Measurements from ENCODE around the gene NTM. TPM values are rescaled to one million over a fixed set of nuclear protein-coding genes. Genes with fewer than 3 reads are reported as not detected.

NTM gene
- total and polyA plus RNA-seq, 9 donors: 0.16 to 8.5 (median 0.55) TPM; not detected in 3

DNA sequence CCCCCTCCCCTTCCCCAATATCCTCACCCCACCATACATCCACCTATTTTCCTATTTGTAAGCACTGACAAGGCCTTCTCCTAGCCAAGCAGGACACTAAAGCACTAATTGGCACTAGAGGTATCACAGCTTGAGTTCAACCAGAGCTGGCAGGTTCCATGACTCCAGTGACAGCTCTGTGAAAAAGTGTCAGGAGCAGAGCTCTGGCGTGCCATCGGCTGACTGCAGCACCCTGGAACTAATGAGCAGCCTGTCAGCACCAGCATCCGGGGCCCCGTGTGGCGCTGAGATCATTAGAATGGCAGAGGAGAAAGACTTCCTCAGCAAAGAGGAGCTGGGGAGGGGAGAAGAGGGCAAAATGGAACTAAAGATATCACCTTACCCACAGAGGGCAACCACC is 847.4 kb downstream of the NTM start:
- no peak for DNase-seq
- Histone ChIP-seq H3K9me3 (no peaks in the 10 kb centered on the region), H3K4me1 (ENCODE audit: insufficient read depth) (no peaks in the 10 kb centered on the region), H3K36me3 (no peaks in the 10 kb centered on the region), H3K27me3 (no peaks in the 10 kb centered on the region), H3K4me3 (no peak overlapping the region), H3K27ac (no peak overlapping the region)
- 82 to 88% (median 86%) methylated on average over 5 of the region's 5 CpGs for WGBS, 3 donors
- intact Hi-C loops (cut with DNase I): no loop called here
- TF ChIP-seq EP300 (IDR thresholded peaks at IDR 0.05) (no peak), POLR2A (IDR thresholded peaks at IDR 0.05) (no peak)
- TF ChIP-seq, protein P1, sequence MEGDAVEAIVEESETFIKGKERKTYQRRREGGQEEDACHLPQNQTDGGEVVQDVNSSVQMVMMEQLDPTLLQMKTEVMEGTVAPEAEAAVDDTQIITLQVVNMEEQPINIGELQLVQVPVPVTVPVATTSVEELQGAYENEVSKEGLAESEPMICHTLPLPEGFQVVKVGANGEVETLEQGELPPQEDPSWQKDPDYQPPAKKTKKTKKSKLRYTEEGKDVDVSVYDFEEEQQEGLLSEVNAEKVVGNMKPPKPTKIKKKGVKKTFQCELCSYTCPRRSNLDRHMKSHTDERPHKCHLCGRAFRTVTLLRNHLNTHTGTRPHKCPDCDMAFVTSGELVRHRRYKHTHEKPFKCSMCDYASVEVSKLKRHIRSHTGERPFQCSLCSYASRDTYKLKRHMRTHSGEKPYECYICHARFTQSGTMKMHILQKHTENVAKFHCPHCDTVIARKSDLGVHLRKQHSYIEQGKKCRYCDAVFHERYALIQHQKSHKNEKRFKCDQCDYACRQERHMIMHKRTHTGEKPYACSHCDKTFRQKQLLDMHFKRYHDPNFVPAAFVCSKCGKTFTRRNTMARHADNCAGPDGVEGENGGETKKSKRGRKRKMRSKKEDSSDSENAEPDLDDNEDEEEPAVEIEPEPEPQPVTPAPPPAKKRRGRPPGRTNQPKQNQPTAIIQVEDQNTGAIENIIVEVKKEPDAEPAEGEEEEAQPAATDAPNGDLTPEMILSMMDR (IDR thresholded peaks at IDR 0.05): no peak

DNA sequence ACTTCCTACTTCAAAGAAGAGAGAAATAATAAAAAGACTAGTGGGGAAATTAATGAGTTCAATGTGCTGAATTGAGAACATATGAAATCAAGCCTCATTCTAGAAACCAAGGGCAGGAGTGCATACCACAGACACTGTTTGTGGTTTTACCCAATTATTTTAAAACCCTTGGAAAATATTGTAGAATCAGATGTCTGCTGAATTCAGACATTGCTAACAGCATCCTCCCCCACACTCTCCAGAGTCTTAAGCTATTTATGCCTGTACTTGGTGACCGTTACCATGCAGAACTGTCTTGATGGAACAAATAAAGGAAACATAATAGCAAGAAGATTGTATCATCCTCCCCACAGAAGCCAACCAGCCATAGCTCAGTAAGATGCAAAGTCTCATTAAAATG is 850.1 kb downstream of the NTM start:
- Histone ChIP-seq H3K4me1 (ENCODE audit: insufficient read depth) (no peaks in the 10 kb centered on the region), H3K9me3 (no peaks in the 10 kb centered on the region), H3K27me3 (no peaks in the 10 kb centered on the region), H3K36me3 (no peaks in the 10 kb centered on the region), H3K4me3 (no peak overlapping the region), H3K27ac (no peak overlapping the region)
- no peak for DNase-seq
- intact Hi-C loops (cut with DNase I): no loop called here
- TF ChIP-seq, protein P1 (IDR thresholded peaks at IDR 0.05): no peak
- TF ChIP-seq POLR2A (IDR thresholded peaks at IDR 0.05) (no peak), EP300 (IDR thresholded peaks at IDR 0.05) (no peak)
- 11 to 13% (median 12%) methylated on average over 1 of the region's 1 CpG for whole genome bisulfite sequencing, 3 donors

DNA sequence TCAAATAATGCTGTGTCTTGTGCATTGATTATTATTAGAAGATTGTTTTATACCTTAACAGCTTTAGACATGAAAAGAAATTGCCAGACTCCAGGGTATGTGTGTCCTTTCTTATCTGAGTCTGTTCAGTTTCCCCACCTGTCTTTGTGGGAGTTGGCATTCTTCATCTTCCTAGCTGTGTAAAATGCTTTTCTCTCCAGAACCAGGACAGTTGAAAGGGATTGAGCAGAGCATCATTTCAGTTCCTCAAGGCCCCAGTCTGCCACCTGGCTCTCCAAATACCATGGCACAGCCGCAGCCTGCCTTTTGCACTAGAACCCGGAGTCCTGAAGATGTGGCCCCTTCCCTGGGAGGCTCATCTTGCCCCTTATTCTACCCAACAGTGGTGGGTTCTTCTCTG is 851.9 kb downstream of the NTM start:
- no peak for DNase-seq
- no peaks in the 10 kb centered on the region for H3K4me1 ChIP-seq (ENCODE audit: insufficient read depth)
- H3K27ac ChIP-seq: no peak overlapping the region
- intact Hi-C loops (cut with DNase I): no loop called here
- no peaks in the 10 kb centered on the region for H3K27me3 ChIP-seq
- H3K36me3 ChIP-seq: no peaks in the 10 kb centered on the region
- H3K4me3 ChIP-seq: no peak overlapping the region
- TF ChIP-seq, protein P1 (IDR thresholded peaks at IDR 0.05): no peak
- no peak for TF ChIP-seq EP300 (IDR thresholded peaks at IDR 0.05)
- no peaks in the 10 kb centered on the region for H3K9me3 ChIP-seq
- 60 to 76% (median 64%) methylated on average over 2 of the region's 2 CpGs for WGBS, 3 donors

DNA sequence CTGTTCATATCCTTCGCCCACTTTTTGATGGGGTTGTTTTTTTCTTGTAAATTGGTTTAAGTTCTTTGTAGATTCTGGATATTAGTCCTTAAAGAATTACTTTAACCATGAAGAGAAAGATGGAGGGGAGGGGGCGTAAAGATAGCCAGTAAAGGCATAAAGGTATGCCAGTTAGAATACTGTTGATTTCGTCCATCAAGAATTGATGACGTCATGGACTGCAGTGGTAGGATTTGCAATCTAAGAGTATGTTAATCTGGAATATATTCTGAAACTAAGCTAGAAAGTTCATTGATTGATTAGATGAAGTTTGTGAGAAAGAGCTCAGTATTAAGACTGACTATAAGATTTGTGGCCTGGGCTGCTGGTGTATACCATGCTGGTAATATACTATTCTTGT is 856.1 kb downstream of the NTM start:
- 85 to 92% (median 86%) methylated on average over 4 of the region's 4 CpGs for WGBS, 3 donors
- no peak for TF ChIP-seq POLR2A (IDR thresholded peaks at IDR 0.05)
- TF ChIP-seq, protein P1 (IDR thresholded peaks at IDR 0.05): no peak
- no peak for TF ChIP-seq EP300 (IDR thresholded peaks at IDR 0.05)
- Histone ChIP-seq H3K9me3 (no peaks in the 10 kb centered on the region), H3K27me3 (no peaks in the 10 kb centered on the region), H3K4me3 (no peak overlapping the region), H3K27ac (no peak overlapping the region), H3K36me3 (no peaks in the 10 kb centered on the region), H3K4me1 (ENCODE audit: insufficient read depth) (no peaks in the 10 kb centered on the region)
- DNase-seq: no peak
- intact Hi-C loops (cut with DNase I): no loop called here
